ENCODE measurements around the gene COL9A3. TPM values are rescaled to one million over a fixed set of nuclear protein-coding genes. Genes with fewer than 3 reads are reported as not detected.
A peak's percentile ranks its signal among the peaks of the same experiment; 100 is the strongest.

Gene COL9A3
- total RNA-seq, 1 donor from 2014 or later, result 576 TPM

- H3K4me1 Mint-ChIP-seq, result peaks cover 25% of the 10 kb centered on the region
- DNase-seq (ENCODE audit: low spot score in 2 of 2, unreplicated experiment in 2 of 2), result no peak
- peaks cover 1% of the 10 kb centered on the region for H3K27me3 Mint-ChIP-seq (ENCODE audit: low read depth)
- H3K4me3 Mint-ChIP-seq, result no peak overlapping the region
- H3K36me3 Mint-ChIP-seq, result no peaks in the 10 kb centered on the region
- no peaks in the 10 kb centered on the region for H3K9me3 Mint-ChIP-seq
- no peak overlapping the region for H3K27ac Mint-ChIP-seq
- TF ChIP-seq, protein P1, sequence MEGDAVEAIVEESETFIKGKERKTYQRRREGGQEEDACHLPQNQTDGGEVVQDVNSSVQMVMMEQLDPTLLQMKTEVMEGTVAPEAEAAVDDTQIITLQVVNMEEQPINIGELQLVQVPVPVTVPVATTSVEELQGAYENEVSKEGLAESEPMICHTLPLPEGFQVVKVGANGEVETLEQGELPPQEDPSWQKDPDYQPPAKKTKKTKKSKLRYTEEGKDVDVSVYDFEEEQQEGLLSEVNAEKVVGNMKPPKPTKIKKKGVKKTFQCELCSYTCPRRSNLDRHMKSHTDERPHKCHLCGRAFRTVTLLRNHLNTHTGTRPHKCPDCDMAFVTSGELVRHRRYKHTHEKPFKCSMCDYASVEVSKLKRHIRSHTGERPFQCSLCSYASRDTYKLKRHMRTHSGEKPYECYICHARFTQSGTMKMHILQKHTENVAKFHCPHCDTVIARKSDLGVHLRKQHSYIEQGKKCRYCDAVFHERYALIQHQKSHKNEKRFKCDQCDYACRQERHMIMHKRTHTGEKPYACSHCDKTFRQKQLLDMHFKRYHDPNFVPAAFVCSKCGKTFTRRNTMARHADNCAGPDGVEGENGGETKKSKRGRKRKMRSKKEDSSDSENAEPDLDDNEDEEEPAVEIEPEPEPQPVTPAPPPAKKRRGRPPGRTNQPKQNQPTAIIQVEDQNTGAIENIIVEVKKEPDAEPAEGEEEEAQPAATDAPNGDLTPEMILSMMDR (IDR thresholded peaks at IDR 0.05; ENCODE audit: unreplicated experiment), result no peak
These were observed 24.5 kb upstream of the COL9A3 start for GRCh38 chr20:62792182-62792939.

DNA sequence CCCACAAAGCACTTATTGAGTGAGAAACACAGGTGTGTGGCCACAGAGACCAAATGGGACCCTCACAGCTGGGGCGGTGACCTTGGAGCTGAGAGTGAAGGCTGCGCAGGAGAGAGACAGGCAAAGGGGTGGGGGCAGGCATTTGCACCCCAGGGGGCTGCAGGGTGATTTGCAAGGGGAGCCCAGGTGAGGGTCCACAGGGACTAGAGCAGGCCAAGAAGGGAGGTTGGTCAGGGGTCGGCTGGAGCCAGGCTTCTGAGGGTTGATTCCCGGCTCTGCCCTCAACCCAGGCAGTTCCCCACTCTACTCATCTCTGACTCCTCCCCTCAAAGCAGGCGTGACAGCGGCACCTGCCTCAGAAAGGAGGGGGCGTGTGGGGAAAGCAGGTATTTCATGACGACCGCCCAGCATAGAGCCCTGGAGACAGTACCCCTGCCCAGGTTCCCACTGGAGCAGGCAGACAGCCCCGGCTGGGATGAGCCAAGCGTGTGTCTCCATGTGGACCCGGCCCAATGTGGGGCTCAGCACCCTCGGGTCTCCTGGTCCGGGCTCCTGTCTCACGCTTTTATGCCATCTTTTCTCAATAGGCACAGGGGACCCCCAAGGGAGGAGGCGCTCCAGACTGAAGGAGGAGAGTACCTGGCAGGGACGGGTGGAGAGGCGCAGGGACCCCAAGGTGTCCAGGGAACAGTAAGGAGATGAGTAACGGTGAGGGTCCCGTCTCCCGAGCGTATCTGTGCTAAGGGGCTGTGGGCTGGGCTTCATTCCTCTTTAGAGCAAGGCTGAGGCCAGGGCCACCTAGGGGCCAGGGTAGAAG, 23.7 kb upstream of the COL9A3 start:
- Mint-ChIP-seq H3K9me3 (no peaks in the 10 kb centered on the region), H3K27ac (no peak overlapping the region), H3K36me3 (peaks cover 2% of the 10 kb centered on the region), H3K4me1 (peaks cover 22% of the 10 kb centered on the region), H3K27me3 (ENCODE audit: low read depth) (peaks cover 1% of the 10 kb centered on the region), H3K4me3 (peak overlapping the region; percentile 15)
- TF ChIP-seq, protein P1 (IDR thresholded peaks at IDR 0.05; ENCODE audit: unreplicated experiment), result no peak
- no peak for DNase-seq (ENCODE audit: low spot score in 2 of 2, unreplicated experiment in 2 of 2)

- no peak for DNase-seq (ENCODE audit: low spot score in 2 of 2, unreplicated experiment in 2 of 2)
- no peak overlapping the region for H3K27ac Mint-ChIP-seq
- H3K9me3 Mint-ChIP-seq, result no peaks in the 10 kb centered on the region
- H3K4me1 Mint-ChIP-seq, result peaks cover 22% of the 10 kb centered on the region
- H3K4me3 Mint-ChIP-seq, result peak overlapping the region; percentile 37
- peaks cover 1% of the 10 kb centered on the region for H3K27me3 Mint-ChIP-seq (ENCODE audit: low read depth)
- peaks cover 5% of the 10 kb centered on the region for H3K36me3 Mint-ChIP-seq
- TF ChIP-seq, protein P1 (IDR thresholded peaks at IDR 0.05; ENCODE audit: unreplicated experiment), result no peak
These were observed 23.2 kb upstream of the COL9A3 start for GRCh38 chr20:62793757-62794006.

GRCh38 chr20:62794007-62794724, 22.7 kb upstream of the COL9A3 start:
- TF ChIP-seq, protein P1 (IDR thresholded peaks at IDR 0.05; ENCODE audit: unreplicated experiment), result no peak
- Mint-ChIP-seq H3K4me1 (peaks cover 22% of the 10 kb centered on the region), H3K27ac (peak overlapping the region; percentile 86), H3K27me3 (ENCODE audit: low read depth) (peaks cover 1% of the 10 kb centered on the region), H3K36me3 (peaks cover 8% of the 10 kb centered on the region), H3K4me3 (peak overlapping the region; percentile 75), H3K9me3 (no peaks in the 10 kb centered on the region)
- peak; percentile 87 to 96 for DNase-seq (ENCODE audit: low spot score in 2 of 2, unreplicated experiment in 2 of 2)

GRCh38 chr20:62795023-62795761, 21.7 kb upstream of the COL9A3 start:
- Mint-ChIP-seq H3K36me3 (peaks cover 11% of the 10 kb centered on the region), H3K4me3 (peak overlapping the region; percentile 75), H3K27me3 (ENCODE audit: low read depth) (peaks cover 1% of the 10 kb centered on the region), H3K27ac (peak overlapping the region; percentile 87), H3K9me3 (no peaks in the 10 kb centered on the region), H3K4me1 (peaks cover 22% of the 10 kb centered on the region)
- DNase-seq (ENCODE audit: low spot score in 2 of 2, unreplicated experiment in 2 of 2), result peak in 1 of 2 experiments; percentile 76
- TF ChIP-seq, protein P1 (IDR thresholded peaks at IDR 0.05; ENCODE audit: unreplicated experiment), result no peak

All from mesothelial cell of epicardium (in vitro differentiated cells).